HG03060 (cell line): ENCODE measurements around the gene TRPM3.
"Not testable (repeated sequence)": the region's sequence is repeated elsewhere in the genome, so short reads cannot be mapped to it uniquely, and the experiment has no call there.

Source experiments
- ATAC-seq: cut with Tn5 transposase; IDR thresholded peaks from one replicate; pipeline ENCODE4 v1.9.1; 2021; ENCODE audit warnings: low read depth, moderate number of reproducible peaks; ENCODE audit not compliant: unreplicated experiment

The TRPM3 gene

GRCh38 chr9:70791936-70792335 is 329.5 kb downstream of the TRPM3 start:
- ATAC-seq = no peak

DNA sequence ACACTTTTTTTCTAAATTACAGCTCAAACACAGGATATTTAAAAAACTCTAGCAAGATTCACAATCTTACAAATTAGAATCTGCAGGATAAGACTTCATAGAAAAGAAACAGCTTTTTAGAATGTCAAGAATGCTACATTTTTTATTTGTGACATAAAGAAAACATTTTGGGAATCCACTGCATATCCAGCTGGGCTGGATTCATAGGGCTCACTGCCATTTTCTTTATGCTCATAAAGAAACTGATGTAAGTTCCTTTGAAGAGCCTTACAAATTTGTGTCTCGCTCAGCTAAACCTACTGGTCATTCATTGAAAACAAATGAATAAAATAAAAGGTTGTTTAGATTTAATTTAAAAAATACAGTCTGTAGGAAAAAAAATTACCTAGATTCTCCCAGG is 332.3 kb downstream of the TRPM3 start:
- no peak for ATAC-seq

DNA sequence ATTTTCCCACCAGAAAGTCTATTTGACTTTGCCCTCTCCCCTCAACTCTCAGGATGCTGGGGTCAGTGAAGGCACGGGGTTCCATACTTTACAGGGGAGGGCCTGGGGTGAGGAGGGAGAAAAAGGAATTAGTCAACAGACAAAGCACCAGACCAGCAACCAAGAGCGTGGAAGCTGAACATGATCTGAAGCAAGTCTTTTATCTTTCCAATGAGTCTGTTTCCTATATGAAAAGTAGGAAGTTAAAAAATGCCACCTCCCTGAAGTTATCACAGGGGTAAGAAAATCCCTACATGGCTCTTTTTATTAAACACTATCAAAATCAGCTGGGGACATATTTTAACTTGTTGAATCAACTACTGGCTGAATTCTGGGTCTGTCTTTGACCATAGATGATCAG is 337.0 kb downstream of the TRPM3 start:
- ATAC-seq = no peak

DNA sequence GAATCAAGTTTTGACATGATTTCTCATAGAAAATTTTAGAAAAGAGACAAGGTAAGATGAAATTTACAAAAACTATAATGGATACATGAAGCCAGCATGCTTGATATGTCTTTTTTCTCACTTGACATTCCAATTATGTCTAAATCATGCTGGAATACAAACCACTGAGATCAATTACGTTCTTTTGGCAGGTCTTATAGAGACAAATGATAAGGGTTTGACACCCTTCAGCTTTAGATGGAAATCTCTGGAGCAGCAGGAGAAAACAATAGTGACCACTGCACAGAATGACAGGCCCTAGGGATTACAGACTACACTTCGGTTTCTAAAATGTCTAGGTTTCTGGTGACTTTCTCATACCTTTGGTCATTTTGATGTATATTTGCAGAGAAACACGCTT is 342.9 kb downstream of the TRPM3 start:
- ATAC-seq = no peak

GRCh38 chr9:70773579-70773978 is 347.8 kb downstream of the TRPM3 start:
- no peak for ATAC-seq

DNA sequence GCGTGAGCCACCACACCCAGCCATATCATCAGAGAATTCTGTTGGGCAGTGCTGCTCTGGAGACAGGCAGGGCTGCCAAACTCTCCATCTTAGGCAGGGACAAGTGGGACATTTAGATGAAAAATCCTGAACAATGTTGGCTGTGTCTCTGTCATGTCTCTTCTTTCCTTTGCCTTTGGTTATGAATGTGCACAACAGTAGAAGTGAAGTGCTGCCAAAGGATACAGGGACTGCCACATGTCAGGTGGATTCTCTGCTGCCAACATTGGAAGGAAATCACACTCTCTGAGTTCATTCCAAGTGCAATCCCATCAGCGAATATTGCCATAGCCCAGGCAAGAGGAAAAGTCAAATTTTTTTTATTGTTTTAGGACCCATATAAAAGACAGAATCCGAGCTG is 348.8 kb downstream of the TRPM3 start:
- ATAC-seq = no peak

- no peak for ATAC-seq
Observed at GRCh38 chr9:70765946-70766345, 355.5 kb downstream of the TRPM3 start.

DNA sequence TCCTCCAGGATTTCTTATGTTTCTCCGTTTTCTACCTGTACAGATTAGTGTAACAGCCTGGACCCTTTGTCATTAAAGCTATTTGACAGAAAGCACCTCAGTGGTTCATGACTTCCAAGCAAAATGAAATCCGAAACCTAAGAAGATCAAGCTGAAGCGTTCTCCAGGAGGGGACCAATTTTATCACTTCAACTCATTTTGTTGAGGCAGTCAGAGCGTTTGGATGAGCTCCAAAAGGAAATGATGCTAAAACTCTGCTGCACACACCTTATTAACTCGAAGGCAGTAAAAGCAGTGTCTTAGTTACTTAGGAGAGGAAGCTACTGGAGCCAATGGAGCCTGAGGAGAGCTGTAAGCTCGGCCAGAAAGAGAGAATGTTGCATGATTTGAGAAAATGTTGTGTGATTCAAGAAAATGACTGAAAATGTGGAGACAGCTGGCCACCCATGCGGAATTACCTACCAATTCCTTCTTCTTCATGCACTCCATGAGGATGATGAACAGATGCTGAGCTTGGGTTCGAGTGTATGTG is 360.2 kb downstream of the TRPM3 start:
- no peak for ATAC-seq

DNA sequence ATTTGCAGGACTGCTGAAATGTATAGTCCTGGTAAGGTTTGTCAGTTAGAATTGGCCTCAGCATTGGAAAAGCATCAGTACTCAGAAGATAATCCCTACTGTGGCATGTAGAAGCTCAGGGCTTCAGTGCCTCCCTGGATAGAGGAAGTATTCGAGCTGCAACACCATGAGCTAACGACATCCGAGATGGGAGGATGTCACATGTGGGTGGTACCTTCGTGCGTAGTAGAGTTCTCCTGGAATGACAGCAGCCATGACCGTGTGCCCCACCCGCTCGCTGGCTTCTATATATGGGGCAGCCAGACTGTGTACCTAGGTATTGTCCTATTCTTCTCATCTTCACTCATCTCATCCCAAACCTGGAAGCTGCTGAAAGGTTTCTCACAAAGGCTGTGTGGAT is 361.2 kb downstream of the TRPM3 start:
- no peak for ATAC-seq

- no peak for ATAC-seq
Observed at GRCh38 chr9:70753311-70753710, 368.1 kb downstream of the TRPM3 start.

GRCh38 chr9:70749066-70749465 is 372.4 kb downstream of the TRPM3 start:
- no peak for ATAC-seq

DNA sequence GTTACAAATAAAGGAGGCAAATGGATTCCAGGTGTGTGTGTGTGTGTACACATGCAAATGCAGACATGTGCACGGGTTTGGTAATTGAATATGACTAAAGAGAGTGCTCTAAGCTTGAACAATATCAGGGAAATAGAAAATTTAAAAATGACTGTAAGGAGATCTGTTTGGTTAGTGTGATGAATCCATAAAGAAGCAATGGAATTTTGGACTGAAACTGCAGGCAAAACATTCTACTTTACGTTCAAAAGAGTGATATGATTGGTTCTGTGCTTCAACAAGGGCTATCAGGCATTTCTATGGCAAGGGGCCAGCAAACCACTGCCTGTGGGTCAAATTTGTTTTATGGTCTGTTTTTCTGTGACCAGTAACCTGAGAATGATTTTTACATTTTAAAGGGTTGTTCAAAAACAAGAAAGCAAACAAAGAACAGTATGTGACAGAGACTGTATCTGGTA is 374.1 kb downstream of the TRPM3 start:
- no peak for ATAC-seq

DNA sequence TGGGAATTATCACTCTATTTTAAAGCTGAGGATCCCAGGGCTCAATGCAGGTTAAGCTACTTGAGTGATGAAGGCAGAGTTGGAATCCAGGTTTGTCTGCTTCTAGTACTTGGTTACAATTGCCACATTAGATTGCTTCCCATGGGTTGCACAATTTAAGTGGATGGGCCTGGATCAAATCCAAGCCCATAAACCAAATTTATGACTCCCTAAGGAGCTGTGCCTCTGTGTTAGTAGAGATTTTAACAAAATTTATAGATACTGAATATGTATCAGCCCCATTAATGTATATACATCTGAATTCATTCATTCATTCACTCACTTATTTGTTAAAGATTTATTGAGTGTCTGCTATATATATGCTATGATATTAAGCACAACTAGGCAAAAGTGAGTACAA is 374.7 kb downstream of the TRPM3 start:
- no peak for ATAC-seq

GRCh38 chr9:70746316-70746715 is 375.1 kb downstream of the TRPM3 start:
- no peak for ATAC-seq

DNA sequence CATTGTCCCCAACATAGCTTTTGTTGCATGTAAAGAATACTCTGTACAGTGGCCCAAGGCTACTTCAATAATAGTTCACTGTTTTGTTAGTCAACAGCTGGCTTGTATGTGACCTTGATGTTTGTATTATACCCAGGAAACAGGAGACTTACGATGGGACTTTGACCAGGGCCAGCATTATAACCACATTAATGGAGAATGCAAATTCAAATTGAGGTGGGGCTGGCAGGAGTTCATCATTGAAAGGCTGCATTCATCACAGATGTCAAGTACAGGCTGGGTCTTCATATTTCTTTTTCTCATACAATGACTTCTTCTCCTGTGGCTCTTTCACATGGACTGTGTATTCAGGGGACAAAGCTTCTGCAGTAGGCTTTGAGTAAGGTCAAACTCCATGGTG is 396.6 kb downstream of the TRPM3 start:
- ATAC-seq = not testable (repeated sequence)

DNA sequence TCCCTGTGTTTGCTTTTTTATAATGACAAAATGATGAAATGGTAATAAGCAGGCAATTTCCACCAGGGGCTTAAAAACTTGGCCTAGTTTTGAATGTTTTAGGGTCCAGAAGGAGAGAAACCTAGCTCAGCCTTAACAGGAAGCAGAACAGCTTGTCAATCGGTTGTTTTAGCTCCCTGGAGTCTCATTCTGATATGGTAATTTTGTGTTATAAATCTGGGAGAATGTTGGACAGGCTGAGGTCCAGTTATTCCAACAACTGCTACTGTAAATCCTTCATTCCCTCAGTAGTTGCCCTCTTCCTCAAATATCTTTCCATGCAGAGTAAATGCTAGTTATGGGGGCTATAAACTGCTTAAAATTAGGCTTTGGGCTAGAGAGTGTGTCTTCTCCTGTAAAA is 397.4 kb downstream of the TRPM3 start:
- ATAC-seq = not testable (repeated sequence)

GRCh38 chr9:70706797-70707196 is 414.6 kb downstream of the TRPM3 start:
- ATAC-seq = not testable (repeated sequence)

DNA sequence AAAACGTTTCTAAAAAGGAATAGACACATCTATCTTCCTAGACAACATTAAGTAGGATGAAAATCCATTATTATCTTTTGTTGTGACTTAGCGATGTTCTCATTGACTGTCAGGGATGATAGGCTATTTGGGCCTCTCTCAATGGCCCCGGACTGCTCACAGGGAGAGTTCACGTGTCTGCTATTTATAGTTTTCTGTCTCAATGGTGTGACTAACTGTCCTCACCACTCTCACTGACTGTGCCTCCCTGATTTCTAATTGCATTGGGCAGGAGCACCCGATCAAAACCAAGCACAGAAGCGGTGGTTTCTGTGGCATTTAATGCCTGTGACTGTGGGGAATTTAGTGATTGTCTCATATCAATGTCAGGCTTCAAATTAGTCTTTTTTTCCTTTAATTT is 420.3 kb downstream of the TRPM3 start:
- no peak for ATAC-seq

GRCh38 chr9:70696694-70697335 is 424.6 kb downstream of the TRPM3 start:
- no peak for ATAC-seq

GRCh38 chr9:70694758-70695157 is 426.7 kb downstream of the TRPM3 start:
- no peak for ATAC-seq

DNA sequence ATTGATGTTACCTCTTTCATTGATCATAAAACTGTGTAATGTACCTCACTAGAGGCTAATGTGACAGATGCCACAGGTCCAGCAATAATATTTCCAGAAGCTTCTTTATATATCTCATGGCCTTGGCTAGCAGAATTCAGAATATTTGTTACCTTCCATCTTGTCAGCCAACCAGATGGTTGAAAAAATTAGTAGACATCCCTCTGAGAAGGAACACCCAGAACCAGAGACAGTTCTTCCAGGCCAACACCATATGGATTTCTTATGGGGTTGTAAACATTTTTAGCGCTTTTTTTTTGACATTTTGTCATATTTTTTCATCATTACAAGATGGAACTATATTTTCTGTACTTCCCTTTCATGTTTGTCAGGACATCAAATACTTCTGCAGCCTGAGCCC is 428.2 kb downstream of the TRPM3 start:
- no peak for ATAC-seq

DNA sequence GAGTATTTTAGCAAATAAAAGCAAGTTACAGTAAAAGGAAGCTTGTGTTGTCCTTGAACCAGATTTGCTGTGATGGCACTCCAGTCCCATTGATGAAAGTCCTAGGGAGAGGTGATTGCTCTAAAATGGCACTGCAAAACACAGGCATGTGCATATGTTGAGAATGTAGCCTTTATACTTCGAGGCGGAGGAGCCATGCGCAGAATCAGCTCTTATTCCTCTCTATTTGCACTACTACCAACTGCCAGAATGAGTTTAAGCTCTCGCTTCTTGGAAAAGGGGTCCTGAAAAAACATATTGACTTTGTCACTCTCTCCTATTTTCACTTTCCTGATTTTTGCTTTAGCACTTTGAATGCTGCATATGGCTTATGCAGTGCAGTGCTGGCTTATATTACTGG is 429.0 kb downstream of the TRPM3 start:
- no peak for ATAC-seq

- ATAC-seq = no peak
Observed at GRCh38 chr9:70688704-70689103, 432.7 kb downstream of the TRPM3 start.
